ENCODE data around the gene UCKL1. TPM values are rescaled to one million over a fixed set of nuclear protein-coding genes. Genes with fewer than 3 reads are reported as not detected.
"Not testable (repeated sequence)": the region's sequence is repeated elsewhere in the genome, so short reads cannot be mapped to it uniquely, and the experiment has no call there.

The UCKL1 gene
- total RNA-seq, 3 donors from 2014 or later (not counting 1 experiment from before 2014, with no cell fraction given), result 49.9 to 58.1 (median 49.9) TPM

- intact Hi-C loops (cut with micrococcal nuclease), result no loop called here
- no peak overlapping the region for H3K27ac ChIP-seq (ENCODE audit: low read length)
- no peak for ATAC-seq
- H3K27me3 ChIP-seq (ENCODE audit: control insufficient read depth, insufficient read depth, low read length), result no peaks in the 10 kb centered on the region
- H3K9me3 Mint-ChIP-seq, result no peaks in the 10 kb centered on the region
- no peak overlapping the region for H3K27ac Mint-ChIP-seq
- no peaks in the 10 kb centered on the region for H3K27me3 Mint-ChIP-seq (ENCODE audit: low read depth in 2 of 2)
- no peak overlapping the region for H3K4me3 Mint-ChIP-seq
- H3K4me1 Mint-ChIP-seq, result peaks cover under 1 to 1% of the 10 kb centered on the region in 2 donors
- no peaks in the 10 kb centered on the region for H3K9me3 ChIP-seq (ENCODE audit: control insufficient read depth, insufficient read depth, low read length)
- no peak overlapping the region for H3K4me3 ChIP-seq (ENCODE audit: low read length)
- H3K36me3 ChIP-seq (ENCODE audit: control insufficient read depth, insufficient read depth, low read length), result peaks cover 4% of the 10 kb centered on the region
- H3K36me3 Mint-ChIP-seq, result no peaks in the 10 kb centered on the region
- 98% methylated on average over 27 of the region's 27 CpGs for WGBS (ENCODE audit: insufficient coverage)
- DNase-seq, result no peak
- peaks cover under 1% of the 10 kb centered on the region for H3K4me1 ChIP-seq (ENCODE audit: control insufficient read depth, insufficient read depth, low read length)
- no peak for TF ChIP-seq CTCF (IDR thresholded peaks at IDR 0.05)
Measured at GRCh38 chr20:63963348-63963741, 7.1 kb upstream of the UCKL1 start.

GRCh38 chr20:63962426-63963347, 6.5 kb upstream of the UCKL1 start:
- Mint-ChIP-seq H3K36me3 (no peaks in the 10 kb centered on the region), H3K4me3 (no peak overlapping the region), H3K9me3 (no peaks in the 10 kb centered on the region), H3K27me3 (ENCODE audit: low read depth in 2 of 2) (no peaks in the 10 kb centered on the region), H3K4me1 (no peaks in the 10 kb centered on the region), H3K27ac (no peak overlapping the region)
- no peak overlapping the region for H3K27ac ChIP-seq (ENCODE audit: low read length)
- ATAC-seq, result no peak
- H3K27me3 ChIP-seq (ENCODE audit: control insufficient read depth, insufficient read depth, low read length), result no peaks in the 10 kb centered on the region
- no peak overlapping the region for H3K4me3 ChIP-seq (ENCODE audit: low read length)
- 97% methylated on average over 61 of the region's 61 CpGs for WGBS (ENCODE audit: insufficient coverage)
- intact Hi-C loops (cut with micrococcal nuclease), result no loop called here
- no peaks in the 10 kb centered on the region for H3K9me3 ChIP-seq (ENCODE audit: control insufficient read depth, insufficient read depth, low read length)
- no peak for DNase-seq
- H3K4me1 ChIP-seq (ENCODE audit: control insufficient read depth, insufficient read depth, low read length), result no peaks in the 10 kb centered on the region
- no peak for TF ChIP-seq CTCF (IDR thresholded peaks at IDR 0.05)
- H3K36me3 ChIP-seq (ENCODE audit: control insufficient read depth, insufficient read depth, low read length), result peaks cover 4% of the 10 kb centered on the region

GRCh38 chr20:63961664-63962425, 5.6 kb upstream of the UCKL1 start:
- Mint-ChIP-seq H3K4me1 (peaks cover 0 to 4% of the 10 kb centered on the region in 2 donors), H3K36me3 (no peaks in the 10 kb centered on the region), H3K9me3 (no peaks in the 10 kb centered on the region), H3K27ac (no peak overlapping the region), H3K27me3 (ENCODE audit: low read depth in 2 of 2) (no peaks in the 10 kb centered on the region), H3K4me3 (no peak overlapping the region)
- Histone ChIP-seq H3K4me1 (ENCODE audit: control insufficient read depth, insufficient read depth, low read length) (peaks cover 7% of the 10 kb centered on the region), H3K27me3 (ENCODE audit: control insufficient read depth, insufficient read depth, low read length) (no peaks in the 10 kb centered on the region), H3K36me3 (ENCODE audit: control insufficient read depth, insufficient read depth, low read length) (peaks cover 4% of the 10 kb centered on the region), H3K27ac (ENCODE audit: low read length) (no peak overlapping the region), H3K4me3 (ENCODE audit: low read length) (no peak overlapping the region), H3K9me3 (ENCODE audit: control insufficient read depth, insufficient read depth, low read length) (no peaks in the 10 kb centered on the region)
- intact Hi-C loops (cut with micrococcal nuclease), result no loop called here
- 97% methylated on average over 26 of the region's 26 CpGs for WGBS (ENCODE audit: insufficient coverage)
- ATAC-seq (no peak), DNase-seq (no peak)
- TF ChIP-seq CTCF (IDR thresholded peaks at IDR 0.05), result no peak

GRCh38 chr20:63960654-63961621, 4.7 kb upstream of the UCKL1 start:
- ATAC-seq; H3K4me3 Mint-ChIP-seq; intact Hi-C loops (cut with micrococcal nuclease): not testable (repeated sequence)

More at GRCh38 chr20:63960654-63961621, 4.7 kb upstream of the UCKL1 start:
- not testable (repeated sequence) for H3K27ac Mint-ChIP-seq; H3K9me3 Mint-ChIP-seq; H3K9me3 ChIP-seq (ENCODE audit: control insufficient read depth, insufficient read depth, low read length); DNase-seq; H3K36me3 Mint-ChIP-seq; H3K27me3 Mint-ChIP-seq (ENCODE audit: low read depth in 2 of 2); H3K36me3 ChIP-seq (ENCODE audit: control insufficient read depth, insufficient read depth, low read length); H3K27ac ChIP-seq (ENCODE audit: low read length); H3K4me1 Mint-ChIP-seq; H3K4me3 ChIP-seq (ENCODE audit: low read length); H3K27me3 ChIP-seq (ENCODE audit: control insufficient read depth, insufficient read depth, low read length)
- peaks cover 11% of the 10 kb centered on the region for H3K4me1 ChIP-seq (ENCODE audit: control insufficient read depth, insufficient read depth, low read length)
- WGBS (ENCODE audit: insufficient coverage), result 80% methylated on average over 15 of the region's 15 CpGs
